ENCODE results near the gene CACNA1B. TPM values are rescaled to one million over a fixed set of nuclear protein-coding genes. Genes with fewer than 3 reads are reported as not detected.

CACNA1B gene
- total RNA-seq, 1 experiment from 2014 or later, result 7.8 TPM

GRCh38 chr9:138062196-138062595, 184.6 kb downstream of the CACNA1B start:
- H2BK120ac ChIP-seq (ENCODE audit: low read depth, low read length, poor library complexity, severe bottlenecking), result no peak overlapping the region
- no peaks in the 10 kb centered on the region for H3K79me2 ChIP-seq (ENCODE audit: insufficient read depth, low read length)
- no peaks in the 10 kb centered on the region for H4K20me1 ChIP-seq (ENCODE audit: control insufficient read depth, insufficient read depth, insufficient read length)
- no peaks in the 10 kb centered on the region for H3K23me2 ChIP-seq (ENCODE audit: insufficient read length, low read depth, low read length, poor library complexity, severe bottlenecking)
- H3K9ac ChIP-seq (ENCODE audit: extremely low read depth, insufficient read length, low read length), result no peak overlapping the region
- H3K27me3 Mint-ChIP-seq (ENCODE audit: low read depth), result no peaks in the 10 kb centered on the region
- DNase-seq, result no peak
- no peak overlapping the region for H2AFZ ChIP-seq (ENCODE audit: low read length)
- no peak overlapping the region for H3K18ac ChIP-seq (ENCODE audit: insufficient read length, low read depth, low read length)
- no peak overlapping the region for H3K27ac ChIP-seq (ENCODE audit: insufficient read length, low read depth, low read length)
- H3K4me1 Mint-ChIP-seq, result peaks cover 14 to 16% of the 10 kb centered on the region in 2 experiments
- no peak overlapping the region for H3K4me3 Mint-ChIP-seq
- H3K4ac ChIP-seq (ENCODE audit: low read depth, low read length), result no peak overlapping the region
- no peak overlapping the region; a peak in 1 of 7 replicates for H3K27ac Mint-ChIP-seq
- H3K4me2 ChIP-seq (ENCODE audit: insufficient read depth, insufficient read length, low read length), result no peak overlapping the region
- no peaks in the 10 kb centered on the region for H3K9me3 Mint-ChIP-seq
- no peak overlapping the region for H2BK12ac ChIP-seq (ENCODE audit: insufficient read length, low read depth, low read length)
- H2BK20ac ChIP-seq (ENCODE audit: low read depth, low read length, poor library complexity, severe bottlenecking), result no peak overlapping the region
- H4K8ac ChIP-seq (replicated peaks; ENCODE audit: insufficient read length, low read depth, low read length), result no peak overlapping the region
- H3T11ph ChIP-seq (ENCODE audit: low read length), result no peak overlapping the region
- WGBS (ENCODE audit: extremely low coverage, insufficient read length, low lambda C conversion rate), result no CpG with 5 or more reads among the region's 7 CpGs
- TF ChIP-seq CTCF (conservative IDR thresholded peaks at IDR 0.05), result no peak
- no peak overlapping the region for H4K5ac ChIP-seq (ENCODE audit: insufficient read length, low read depth, low read length)
- H3K56ac ChIP-seq (ENCODE audit: insufficient read length, low read depth, low read length), result no peak overlapping the region
- H2AK5ac ChIP-seq (ENCODE audit: insufficient read length, low read length), result no peak overlapping the region
- no peak overlapping the region for H2BK5ac ChIP-seq (ENCODE audit: insufficient read length, low read length)
- no peaks in the 10 kb centered on the region for H3K79me1 ChIP-seq (ENCODE audit: insufficient read depth, low read depth, low read length, poor library complexity, severe bottlenecking)
- peaks cover 4% of the 10 kb centered on the region for H3K9me3 ChIP-seq (ENCODE audit: control insufficient read depth, low read depth, low read length)
- peaks cover 48 to 63% (median 50%) of the 10 kb centered on the region in 3 experiments for H3K36me3 Mint-ChIP-seq (ENCODE audit: insufficient read depth in 1 of 3, low read depth in 3 of 3)
- no peaks in the 10 kb centered on the region for H3K4me1 ChIP-seq (ENCODE audit: insufficient read depth, low read length)
- no peak overlapping the region for H3K14ac ChIP-seq (ENCODE audit: insufficient read depth, low read length)
- H2BK15ac ChIP-seq (ENCODE audit: low read depth, low read length), result no peak overlapping the region
- H4K91ac ChIP-seq (ENCODE audit: insufficient read length, low read depth, low read length), result no peak overlapping the region
- H3K23ac ChIP-seq (ENCODE audit: insufficient read length, low read depth, low read length), result no peak overlapping the region
- H3K27me3 ChIP-seq (ENCODE audit: insufficient read depth, low read length), result no peaks in the 10 kb centered on the region
